ENCODE data around the gene ADAM10.
"Not testable (repeated sequence)": the region's sequence is repeated elsewhere in the genome, so short reads cannot be mapped to it uniquely, and the experiment has no call there.

ADAM10 gene

GRCh38 chr15:58628206-58628947 is 121.1 kb downstream of the ADAM10 start:
- Histone ChIP-seq H3K9me3 (ENCODE audit: low read length) (peaks cover 2% of the 10 kb centered on the region), H3K4me3 (ENCODE audit: low read length) (no peak overlapping the region), H3K36me3 (ENCODE audit: insufficient read depth, low read length) (peaks cover 35% of the 10 kb centered on the region), H2AFZ (ENCODE audit: low read depth, low read length) (no peak overlapping the region), H3K4me1 (ENCODE audit: insufficient read depth, low read length) (no peaks in the 10 kb centered on the region), H3K27me3 (ENCODE audit: insufficient read depth, low read length) (no peaks in the 10 kb centered on the region)

DNA sequence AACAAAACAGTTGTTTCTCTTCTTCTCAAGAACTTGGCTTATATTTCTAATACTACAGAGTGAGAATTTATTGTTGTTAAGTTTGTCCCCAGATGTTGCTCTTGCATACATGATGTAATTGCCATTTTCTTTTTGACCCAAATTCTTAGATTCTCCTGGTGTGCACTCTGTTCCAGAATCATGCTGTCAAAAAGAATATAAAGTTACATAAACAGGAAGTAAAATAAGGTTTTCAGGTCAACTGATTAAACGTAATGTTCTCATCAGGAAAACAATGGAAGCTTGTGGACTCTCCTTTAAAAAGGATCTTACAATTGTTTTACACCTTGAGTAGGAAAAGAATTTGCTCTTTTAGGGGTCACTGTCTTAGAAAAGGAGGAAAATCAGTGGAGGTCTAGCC is 121.8 kb downstream of the ADAM10 start:
- Histone ChIP-seq H3K4me3 (ENCODE audit: low read length) (no peak overlapping the region), H3K9me3 (ENCODE audit: low read length) (peaks cover 2% of the 10 kb centered on the region), H3K27me3 (ENCODE audit: insufficient read depth, low read length) (no peaks in the 10 kb centered on the region), H3K36me3 (ENCODE audit: insufficient read depth, low read length) (peaks cover 33% of the 10 kb centered on the region), H2AFZ (ENCODE audit: low read depth, low read length) (no peak overlapping the region), H3K4me1 (ENCODE audit: insufficient read depth, low read length) (no peaks in the 10 kb centered on the region)

GRCh38 chr15:58627046-58627445 is 122.5 kb downstream of the ADAM10 start:
- no peaks in the 10 kb centered on the region for H3K4me1 ChIP-seq (ENCODE audit: insufficient read depth, low read length)
- H3K36me3 ChIP-seq (ENCODE audit: insufficient read depth, low read length), result peaks cover 31% of the 10 kb centered on the region
- H3K4me3 ChIP-seq (ENCODE audit: low read length), result no peak overlapping the region
- H2AFZ ChIP-seq (ENCODE audit: low read depth, low read length), result no peak overlapping the region
- no peaks in the 10 kb centered on the region for H3K27me3 ChIP-seq (ENCODE audit: insufficient read depth, low read length)
- H3K9me3 ChIP-seq (ENCODE audit: low read length), result peaks cover 2% of the 10 kb centered on the region

GRCh38 chr15:58626378-58626777 is 123.1 kb downstream of the ADAM10 start:
- Histone ChIP-seq H3K4me1 (ENCODE audit: insufficient read depth, low read length) (no peaks in the 10 kb centered on the region), H3K36me3 (ENCODE audit: insufficient read depth, low read length) (peaks cover 27% of the 10 kb centered on the region), H2AFZ (ENCODE audit: low read depth, low read length) (no peak overlapping the region), H3K27me3 (ENCODE audit: insufficient read depth, low read length) (no peaks in the 10 kb centered on the region), H3K9me3 (ENCODE audit: low read length) (peaks cover 2% of the 10 kb centered on the region), H3K4me3 (ENCODE audit: low read length) (no peak overlapping the region)

- Histone ChIP-seq H3K9me3 (ENCODE audit: low read length) (peaks cover 5% of the 10 kb centered on the region), H3K36me3 (ENCODE audit: insufficient read depth, low read length) (peaks cover 27% of the 10 kb centered on the region), H2AFZ (ENCODE audit: low read depth, low read length) (no peak overlapping the region), H3K4me1 (ENCODE audit: insufficient read depth, low read length) (no peaks in the 10 kb centered on the region), H3K4me3 (ENCODE audit: low read length) (no peak overlapping the region), H3K27me3 (ENCODE audit: insufficient read depth, low read length) (no peaks in the 10 kb centered on the region)
These were observed 126.6 kb downstream of the ADAM10 start for GRCh38 chr15:58622877-58623276.

- H2AFZ ChIP-seq (ENCODE audit: low read depth, low read length); H3K4me3 ChIP-seq (ENCODE audit: low read length); H3K27me3 ChIP-seq (ENCODE audit: insufficient read depth, low read length); H3K4me1 ChIP-seq (ENCODE audit: insufficient read depth, low read length); H3K36me3 ChIP-seq (ENCODE audit: insufficient read depth, low read length); H3K9me3 ChIP-seq (ENCODE audit: low read length): not testable (repeated sequence)
These were observed 129.2 kb downstream of the ADAM10 start for GRCh38 chr15:58620268-58620667.

GRCh38 chr15:58616171-58616570 is 133.3 kb downstream of the ADAM10 start:
- peaks cover 10% of the 10 kb centered on the region for H3K36me3 ChIP-seq (ENCODE audit: insufficient read depth, low read length)
- H2AFZ ChIP-seq (ENCODE audit: low read depth, low read length), result no peak overlapping the region
- H3K4me1 ChIP-seq (ENCODE audit: insufficient read depth, low read length), result no peaks in the 10 kb centered on the region
- H3K9me3 ChIP-seq (ENCODE audit: low read length), result peaks cover 12% of the 10 kb centered on the region
- no peaks in the 10 kb centered on the region for H3K27me3 ChIP-seq (ENCODE audit: insufficient read depth, low read length)
- no peak overlapping the region for H3K4me3 ChIP-seq (ENCODE audit: low read length)

DNA sequence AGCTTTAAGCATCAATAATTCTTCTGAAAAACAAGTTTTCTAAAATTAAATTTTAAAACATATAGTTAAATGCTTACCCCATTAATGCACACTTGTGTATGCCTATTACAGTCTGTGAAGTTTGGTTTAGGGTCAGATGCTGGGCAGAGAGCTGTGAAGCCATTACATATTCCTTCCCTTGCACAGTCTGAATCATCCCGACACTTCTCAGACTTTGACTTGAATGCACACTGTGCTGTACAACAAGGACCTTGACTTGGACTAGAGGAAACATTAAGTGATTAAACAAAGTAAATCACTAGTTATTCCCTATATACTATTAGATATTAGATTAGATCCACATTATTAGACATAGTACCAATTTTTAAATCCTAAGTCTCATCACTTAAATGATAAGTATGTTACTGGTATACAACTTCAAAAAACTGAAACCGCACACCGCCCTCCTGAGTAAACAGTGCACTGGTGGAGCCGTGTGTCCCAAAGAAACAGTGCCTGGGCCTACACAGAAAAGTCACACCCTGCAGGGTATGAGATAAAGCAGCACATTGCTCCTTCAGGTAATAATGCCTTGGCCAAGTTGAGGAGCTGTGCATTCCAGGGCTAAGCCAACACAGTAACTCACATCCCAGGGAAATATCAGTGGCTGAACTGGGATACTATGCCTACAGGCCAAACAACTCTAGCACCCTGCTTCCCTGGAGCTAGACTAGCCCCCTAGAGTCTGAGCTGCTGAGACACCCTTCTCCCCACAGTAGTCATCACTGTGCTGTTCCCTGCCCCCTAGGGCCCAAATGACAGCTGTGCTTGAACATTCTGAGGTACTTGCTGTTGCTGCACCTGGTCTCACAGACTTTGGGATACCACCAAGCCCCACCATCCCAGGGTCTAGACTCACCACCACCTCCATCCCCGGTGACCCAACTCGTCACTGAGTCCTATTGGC is 137.5 kb downstream of the ADAM10 start:
- no peak overlapping the region for H2AFZ ChIP-seq (ENCODE audit: low read depth, low read length)
- H3K4me1 ChIP-seq (ENCODE audit: insufficient read depth, low read length), result no peaks in the 10 kb centered on the region
- no peaks in the 10 kb centered on the region for H3K27me3 ChIP-seq (ENCODE audit: insufficient read depth, low read length)
- H3K4me3 ChIP-seq (ENCODE audit: low read length), result no peak overlapping the region
- H3K9me3 ChIP-seq (ENCODE audit: low read length), result peaks cover 9% of the 10 kb centered on the region
- peaks cover 12% of the 10 kb centered on the region for H3K36me3 ChIP-seq (ENCODE audit: insufficient read depth, low read length)

- Histone ChIP-seq H3K27me3 (ENCODE audit: insufficient read depth, low read length) (no peaks in the 10 kb centered on the region), H3K36me3 (ENCODE audit: insufficient read depth, low read length) (peaks cover 19% of the 10 kb centered on the region), H3K9me3 (ENCODE audit: low read length) (no peaks in the 10 kb centered on the region), H3K4me1 (ENCODE audit: insufficient read depth, low read length) (no peaks in the 10 kb centered on the region), H3K4me3 (ENCODE audit: low read length) (no peak overlapping the region), H2AFZ (ENCODE audit: low read depth, low read length) (no peak overlapping the region)
These were observed 140.8 kb downstream of the ADAM10 start for GRCh38 chr15:58608711-58609110.

DNA sequence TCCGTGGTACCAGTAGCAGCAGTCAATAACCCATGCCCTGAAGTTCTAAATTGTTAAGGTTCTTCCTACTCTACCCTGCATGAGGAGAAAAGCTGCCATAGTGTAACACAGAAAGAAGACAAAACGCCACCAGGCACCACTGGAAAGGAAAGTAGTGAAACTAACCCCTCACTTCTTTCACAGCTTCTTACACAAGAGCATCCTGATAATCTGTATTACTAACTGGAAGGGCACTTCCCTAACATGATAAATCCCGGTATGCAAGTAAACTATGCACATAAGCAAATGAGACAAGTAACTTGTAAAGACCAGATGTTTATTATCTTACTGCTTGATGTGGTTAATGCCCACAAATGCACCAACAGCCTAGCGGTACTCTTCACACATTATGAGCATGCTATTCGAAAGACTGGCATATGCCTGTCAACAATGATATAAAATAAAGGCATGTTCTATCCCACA is 141.3 kb downstream of the ADAM10 start:
- no peaks in the 10 kb centered on the region for H3K4me1 ChIP-seq (ENCODE audit: insufficient read depth, low read length)
- no peaks in the 10 kb centered on the region for H3K9me3 ChIP-seq (ENCODE audit: low read length)
- H3K36me3 ChIP-seq (ENCODE audit: insufficient read depth, low read length), result peaks cover 20% of the 10 kb centered on the region
- no peak overlapping the region for H3K4me3 ChIP-seq (ENCODE audit: low read length)
- no peaks in the 10 kb centered on the region for H3K27me3 ChIP-seq (ENCODE audit: insufficient read depth, low read length)
- no peak overlapping the region for H2AFZ ChIP-seq (ENCODE audit: low read depth, low read length)

GRCh38 chr15:58606577-58607080 is 142.9 kb downstream of the ADAM10 start:
- Histone ChIP-seq H3K27me3 (ENCODE audit: insufficient read depth, low read length) (no peaks in the 10 kb centered on the region), H3K4me3 (ENCODE audit: low read length) (no peak overlapping the region), H3K4me1 (ENCODE audit: insufficient read depth, low read length) (no peaks in the 10 kb centered on the region), H3K36me3 (ENCODE audit: insufficient read depth, low read length) (peaks cover 22% of the 10 kb centered on the region), H2AFZ (ENCODE audit: low read depth, low read length) (no peak overlapping the region), H3K9me3 (ENCODE audit: low read length) (peaks cover 3% of the 10 kb centered on the region)

DNA sequence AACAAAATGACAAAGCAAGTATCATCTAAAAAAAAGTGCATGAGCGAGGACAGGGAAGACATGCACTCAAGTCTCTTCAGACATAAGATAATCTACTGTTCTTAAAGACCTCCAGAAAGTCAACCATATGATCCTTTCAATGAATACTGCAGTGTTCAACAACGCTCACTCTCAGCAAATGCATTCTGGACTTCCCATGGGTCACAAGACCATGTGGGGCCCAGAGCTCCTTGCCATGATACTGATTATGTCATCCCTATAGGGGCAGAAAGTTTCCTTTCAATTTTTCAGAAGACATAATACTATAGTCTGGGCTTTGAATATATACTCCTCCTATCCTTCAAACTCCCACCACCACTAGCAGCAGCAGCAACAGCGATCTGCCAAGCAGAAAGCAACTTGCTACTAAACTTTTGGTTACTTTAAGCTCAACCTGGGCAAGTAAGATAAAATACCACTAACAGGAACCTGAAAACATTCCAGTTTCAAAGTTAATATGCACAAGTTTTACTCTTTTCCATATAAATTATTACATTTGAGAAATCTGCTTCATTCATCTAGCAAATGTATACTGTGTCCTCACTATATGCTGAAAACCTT is 143.5 kb downstream of the ADAM10 start:
- no peak overlapping the region for H3K4me3 ChIP-seq (ENCODE audit: low read length)
- peaks cover 28% of the 10 kb centered on the region for H3K36me3 ChIP-seq (ENCODE audit: insufficient read depth, low read length)
- H2AFZ ChIP-seq (ENCODE audit: low read depth, low read length), result no peak overlapping the region
- no peaks in the 10 kb centered on the region for H3K4me1 ChIP-seq (ENCODE audit: insufficient read depth, low read length)
- no peaks in the 10 kb centered on the region for H3K27me3 ChIP-seq (ENCODE audit: insufficient read depth, low read length)
- H3K9me3 ChIP-seq (ENCODE audit: low read length), result peaks cover 3% of the 10 kb centered on the region

GRCh38 chr15:58604455-58604923 is 145.0 kb downstream of the ADAM10 start:
- Histone ChIP-seq H3K9me3 (ENCODE audit: low read length) (peaks cover 3% of the 10 kb centered on the region), H2AFZ (ENCODE audit: low read depth, low read length) (no peak overlapping the region), H3K4me3 (ENCODE audit: low read length) (no peak overlapping the region), H3K4me1 (ENCODE audit: insufficient read depth, low read length) (no peaks in the 10 kb centered on the region), H3K27me3 (ENCODE audit: insufficient read depth, low read length) (no peaks in the 10 kb centered on the region), H3K36me3 (ENCODE audit: insufficient read depth, low read length) (peaks cover 29% of the 10 kb centered on the region)
